GM19372 (cell line): ENCODE measurements around the gene MAPRE3.
"Not testable (repeated sequence)": the region's sequence is repeated elsewhere in the genome, so short reads cannot be mapped to it uniquely, and the experiment has no call there.

Source experiments
- ATAC-seq: cut with Tn5 transposase; IDR thresholded peaks from one replicate; pipeline ENCODE4 v1.9.1; 2021; ENCODE audit warnings: mild to moderate bottlenecking, low read depth, moderate library complexity; ENCODE audit not compliant: unreplicated experiment

The MAPRE3 gene

DNA sequence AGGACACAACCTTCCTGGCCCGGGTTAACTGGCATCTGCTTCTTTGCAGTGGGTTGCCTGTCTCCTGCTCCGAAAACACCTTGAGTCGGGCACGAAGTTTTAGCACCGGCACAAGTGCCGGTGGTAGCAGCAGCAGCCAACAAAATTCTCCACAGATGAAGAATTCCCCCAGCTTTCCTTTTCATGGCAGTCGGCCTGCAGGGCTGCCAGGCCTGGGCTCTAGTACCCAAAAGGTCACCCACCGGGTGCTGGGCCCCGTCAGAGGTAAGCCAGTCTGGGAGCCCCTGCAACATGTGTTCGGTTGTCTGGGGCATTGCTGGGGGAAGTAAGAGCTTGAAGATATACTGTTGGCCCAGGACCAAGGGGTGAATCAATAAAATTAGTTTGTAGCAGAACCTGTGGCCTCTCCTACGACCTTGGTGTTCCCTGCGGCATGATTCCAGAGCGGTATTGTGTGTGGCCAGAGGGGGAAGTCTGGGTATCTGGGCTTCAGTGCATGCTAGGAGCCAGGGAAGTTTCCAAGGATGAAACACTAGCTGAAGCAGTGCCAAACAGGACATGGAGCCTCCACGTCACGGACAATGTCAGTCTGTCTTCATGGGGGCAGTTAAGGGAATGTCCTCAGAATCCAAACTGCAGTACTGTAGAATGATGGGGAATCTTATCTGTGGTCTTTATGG lies 88.8 kb downstream of the MAPRE3 start:
- ATAC-seq = no peak

GRCh38 chr2:27060323-27060722 lies 89.9 kb downstream of the MAPRE3 start:
- ATAC-seq = no peak

GRCh38 chr2:27065128-27065527 lies 94.7 kb downstream of the MAPRE3 start:
- ATAC-seq = no peak

GRCh38 chr2:27067385-27067784 lies 96.9 kb downstream of the MAPRE3 start:
- ATAC-seq = no peak

DNA sequence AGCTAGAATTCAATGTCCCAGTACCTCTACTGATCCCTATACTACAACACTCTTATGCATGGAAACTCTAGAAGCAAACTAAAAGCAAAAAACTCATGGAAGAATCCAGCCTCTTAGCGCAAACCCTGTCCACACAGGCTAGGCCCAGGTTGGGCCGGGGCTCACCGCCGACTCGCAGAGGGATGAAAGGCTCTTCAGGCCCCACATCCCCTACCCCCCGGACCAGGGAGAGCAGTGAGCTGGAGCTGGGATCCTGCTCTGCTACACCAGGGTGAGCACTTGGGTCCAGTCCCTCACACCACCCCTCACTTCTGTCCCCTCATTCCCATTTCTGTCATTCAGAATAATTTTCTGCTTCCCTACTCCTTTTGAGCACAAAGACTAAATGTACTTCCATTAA lies 99.0 kb downstream of the MAPRE3 start:
- no peak for ATAC-seq

DNA sequence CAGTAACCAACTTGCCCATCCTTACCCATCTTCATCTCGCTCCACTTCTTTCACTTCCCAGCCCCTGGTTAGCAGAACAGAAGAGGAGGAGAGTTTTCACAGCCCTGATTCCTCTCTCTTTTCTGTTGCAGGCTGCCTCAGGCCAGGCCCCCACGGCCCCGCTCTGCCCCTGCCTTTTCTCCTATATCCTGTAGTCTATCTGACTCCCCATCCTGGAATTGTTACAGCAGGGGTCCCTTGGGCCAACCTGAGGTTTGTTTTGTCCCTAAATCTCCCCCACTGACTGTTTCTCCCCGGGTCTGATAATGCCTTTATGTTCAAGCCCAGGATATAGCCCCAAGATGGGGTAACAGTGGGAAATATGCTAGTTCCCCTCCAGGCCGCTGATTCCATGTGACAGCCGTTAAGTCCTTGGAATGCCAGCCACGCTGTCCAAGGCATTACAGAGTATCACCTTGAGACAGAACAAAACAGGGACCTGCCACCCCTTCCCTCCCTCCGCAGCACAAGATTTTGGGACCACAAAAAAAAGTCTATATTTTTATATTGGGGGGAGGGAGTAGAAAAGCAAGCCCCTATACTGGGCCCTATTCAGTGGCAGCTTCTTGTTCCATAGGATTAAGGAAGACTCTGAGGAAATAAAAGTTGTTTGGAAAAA lies 99.7 kb downstream of the MAPRE3 start:
- ATAC-seq = no peak

DNA sequence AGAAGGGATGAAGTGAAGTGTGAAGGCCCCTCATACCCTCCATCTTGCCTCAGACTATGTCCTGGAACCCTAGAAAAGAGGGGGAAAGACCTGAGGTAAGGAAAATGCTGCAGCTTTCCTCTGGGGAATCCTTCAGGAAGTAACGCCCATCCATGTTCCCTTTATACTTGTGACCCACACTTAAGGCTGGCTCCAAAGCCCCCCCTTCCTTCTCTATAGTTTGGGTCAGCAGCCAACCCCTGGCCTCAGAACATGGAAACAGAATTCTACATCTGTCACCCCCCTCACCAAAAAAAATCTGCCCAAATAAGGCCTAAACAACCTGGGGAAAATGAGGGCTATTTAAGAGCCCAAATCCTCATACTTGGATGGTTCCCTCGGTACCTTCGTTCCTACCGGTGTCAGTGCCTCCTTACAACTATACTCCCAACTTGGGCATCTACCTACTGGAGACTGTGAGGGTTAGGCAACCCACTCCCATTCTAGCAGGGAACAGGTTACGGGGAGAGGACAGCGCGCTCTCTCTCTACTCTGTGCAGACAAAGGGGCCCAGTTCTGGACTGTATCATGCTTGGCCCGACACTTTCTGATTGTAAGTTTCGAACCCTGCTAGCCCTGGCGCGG lies 100.3 kb downstream of the MAPRE3 start:
- ATAC-seq = peak; percentile 1

DNA sequence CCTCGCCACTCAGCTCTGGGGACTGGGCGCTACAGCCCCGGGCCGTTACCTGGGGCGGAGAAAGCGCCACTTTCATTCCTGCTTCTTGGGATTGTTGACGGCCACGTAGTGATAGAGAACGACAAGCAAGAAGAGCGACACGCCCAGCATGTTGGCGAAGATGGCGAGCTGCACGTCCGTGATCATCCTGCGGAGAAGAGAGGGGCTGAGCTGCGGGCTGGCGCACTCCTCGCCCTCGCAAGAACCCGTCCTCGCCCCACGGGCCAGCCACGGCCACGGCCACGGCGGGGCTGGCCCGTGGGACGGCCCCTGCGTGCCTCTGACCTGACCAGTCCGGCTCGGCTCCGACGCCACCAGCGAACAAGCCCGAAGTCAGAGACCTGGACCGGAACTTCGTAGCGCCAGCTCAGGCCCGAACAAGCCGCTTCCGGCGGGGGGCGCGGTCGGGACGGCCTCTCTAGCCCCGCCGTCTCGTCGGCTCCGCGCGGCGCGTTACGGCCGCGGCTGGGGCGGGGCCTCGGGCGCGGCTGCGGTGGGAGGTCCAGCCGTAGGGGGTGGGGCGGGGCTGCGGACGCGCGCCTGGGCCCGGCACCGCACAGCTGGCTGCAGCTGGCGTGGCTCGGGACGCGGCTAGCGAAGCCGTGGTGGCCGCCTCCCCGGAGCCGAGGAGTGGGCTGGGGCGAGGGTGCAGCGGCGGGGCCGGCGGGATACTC lies 101.0 kb downstream of the MAPRE3 start, which contains the start of gene OST4:
OST4 (minus strand) TSS at position 378 of the 713 bp plus-strand sequence.
- peak; percentile 93 for ATAC-seq

GRCh38 chr2:27071990-27072830 lies 101.8 kb downstream of the MAPRE3 start:
- ATAC-seq = peak; percentile 19

DNA sequence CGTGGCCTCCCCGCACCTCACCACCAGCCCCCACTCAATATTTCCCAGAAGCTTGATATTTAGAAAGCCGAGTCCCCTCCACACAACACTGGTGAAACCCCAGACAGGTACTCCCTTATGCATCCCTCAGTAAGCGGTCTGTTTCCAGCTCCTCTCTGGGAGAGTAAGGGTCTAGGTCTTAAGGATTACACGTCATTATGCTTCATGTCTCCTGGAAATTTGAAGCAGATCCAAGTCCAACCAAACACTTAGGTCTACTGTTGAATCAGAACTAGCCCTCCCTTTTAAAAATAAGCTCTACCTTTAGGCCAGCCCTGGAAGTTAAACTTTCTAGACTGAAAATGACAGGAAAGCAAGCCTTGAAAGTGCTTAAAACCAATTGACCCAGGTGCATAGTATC lies 102.5 kb downstream of the MAPRE3 start:
- ATAC-seq = no peak

DNA sequence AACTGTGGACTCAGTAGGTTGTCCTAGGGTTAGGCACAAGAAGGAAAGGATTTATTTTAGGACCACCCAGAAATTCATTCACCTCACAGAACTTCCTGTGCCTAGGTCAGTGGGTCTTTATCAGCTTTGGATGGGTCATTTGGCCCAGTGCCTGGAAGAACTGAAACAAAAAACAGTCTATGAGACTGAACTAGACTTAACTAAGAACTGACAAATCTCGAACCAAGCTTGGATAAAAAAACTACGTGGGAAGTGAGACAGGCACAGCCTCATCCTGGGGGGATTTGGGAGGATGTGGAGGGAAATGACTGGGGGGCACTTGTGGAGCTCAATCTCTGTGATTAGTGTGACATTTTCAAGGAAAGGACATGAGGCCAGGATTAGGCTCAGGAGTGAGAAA lies 103.3 kb downstream of the MAPRE3 start:
- ATAC-seq = no peak

- ATAC-seq = no peak
These were observed 104.5 kb downstream of the MAPRE3 start for GRCh38 chr2:27074738-27075565.

GRCh38 chr2:27075566-27075871 lies 105.1 kb downstream of the MAPRE3 start:
- not testable (repeated sequence) for ATAC-seq

DNA sequence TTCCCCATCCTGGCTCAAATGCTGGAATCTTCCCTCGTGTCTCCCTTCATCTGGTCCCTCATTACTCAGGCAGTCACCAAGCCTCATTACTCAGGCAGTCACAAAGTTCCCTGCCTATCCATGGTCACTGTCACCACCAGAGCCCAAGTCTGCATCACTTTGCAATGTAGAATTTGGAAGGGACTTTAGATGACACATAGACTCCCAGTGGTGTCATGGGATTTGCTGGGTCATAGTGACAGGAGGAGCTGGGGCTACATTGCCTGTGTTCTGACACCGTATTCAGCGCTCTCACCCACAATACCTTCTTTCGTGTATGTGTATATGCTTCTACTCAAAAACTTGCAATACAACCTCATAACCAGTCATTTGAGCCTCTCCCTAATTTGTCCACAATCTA lies 105.9 kb downstream of the MAPRE3 start:
- no peak for ATAC-seq
